HG02763 (cell line): ENCODE data around the gene CLEC1B.
"Not testable (repeated sequence)": the region's sequence is repeated elsewhere in the genome, so short reads cannot be mapped to it uniquely, and the experiment has no call there.

Experiments
- ATAC-seq: cut with Tn5 transposase; IDR thresholded peaks from one replicate; pipeline ENCODE4 v1.9.1; 2021; ENCODE audit warnings: mild to moderate bottlenecking, moderate library complexity; ENCODE audit not compliant: unreplicated experiment

CLEC1B gene

DNA sequence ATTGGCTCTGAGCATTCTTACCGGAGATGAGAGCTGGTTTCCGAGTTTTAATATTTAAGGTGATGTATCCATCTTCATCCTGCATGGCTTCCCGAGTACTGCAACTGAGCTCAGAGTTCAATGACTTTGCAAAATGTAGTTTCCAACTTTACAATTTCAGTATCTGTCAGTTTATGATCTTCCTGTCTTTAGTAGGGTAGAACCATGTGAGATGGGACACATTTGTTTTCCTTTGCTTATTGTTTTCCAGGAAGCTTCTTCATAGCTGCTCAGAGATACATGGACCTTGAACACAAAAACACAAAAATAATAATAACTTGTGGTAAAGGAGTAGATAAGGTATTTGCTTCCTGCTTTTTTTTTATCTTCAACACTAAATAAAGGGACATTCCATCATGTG is at the start of gene CLEC1B:
TSS of gene CLEC1B (minus strand) at position 106 of the 400 bp plus-strand sequence. CDS start at position 85, 21 bp downstream.
- ATAC-seq, result no peak

GRCh38 chr12:10048526-10048925 is 49.6 kb upstream of the CLEC1B start:
- no peak for ATAC-seq

GRCh38 chr12:10042167-10042566 is 43.2 kb upstream of the CLEC1B start:
- no peak for ATAC-seq

- ATAC-seq, result no peak
Measured at GRCh38 chr12:10033783-10034545, 35.0 kb upstream of the CLEC1B start.

DNA sequence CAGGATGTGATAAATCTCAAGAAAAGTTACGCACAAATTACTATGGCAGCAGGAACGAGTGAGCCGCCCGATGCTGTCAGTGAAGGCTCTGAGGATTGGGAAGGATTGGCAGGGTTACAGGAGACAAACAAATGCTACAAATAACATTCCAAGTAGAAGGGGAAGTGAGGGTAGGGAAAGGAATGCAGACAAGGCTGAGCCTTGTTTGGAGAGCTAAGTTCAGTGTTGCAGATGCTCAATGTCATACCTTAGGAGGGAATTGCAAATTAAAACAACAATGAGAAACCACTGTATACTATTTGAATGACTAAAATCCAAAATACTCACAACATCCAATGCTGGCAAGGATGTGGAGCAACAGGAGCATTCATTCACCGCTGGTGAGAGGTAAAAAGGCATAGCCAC is 32.9 kb upstream of the CLEC1B start:
- ATAC-seq, result no peak

DNA sequence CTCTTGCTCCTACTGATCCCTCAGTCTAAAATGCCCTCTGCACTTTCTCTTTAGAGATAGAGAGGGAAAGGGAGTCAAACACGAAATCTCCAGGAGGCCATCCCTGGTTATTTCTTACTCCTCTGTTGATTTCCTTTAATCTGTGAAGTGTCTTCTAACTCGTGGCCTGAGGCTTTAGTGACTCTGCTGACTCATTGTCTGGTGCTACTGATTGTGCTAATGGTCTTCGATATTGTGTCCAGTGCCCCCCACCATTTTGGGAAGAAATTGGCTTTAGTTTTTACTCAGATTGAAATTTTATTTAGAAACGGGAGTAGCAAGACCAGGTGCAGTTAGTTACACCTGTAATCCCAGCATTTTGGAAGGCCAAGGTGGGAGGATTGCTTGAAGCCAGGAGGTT is 32.4 kb upstream of the CLEC1B start:
- no peak for ATAC-seq

GRCh38 chr12:10030446-10030845 is 31.5 kb upstream of the CLEC1B start, which contains the start of gene CLEC9A:
TSS of gene CLEC9A (plus strand) at chr12:10030682. CDS start at chr12:10052688, 22,006 bp downstream.
- no peak for ATAC-seq

DNA sequence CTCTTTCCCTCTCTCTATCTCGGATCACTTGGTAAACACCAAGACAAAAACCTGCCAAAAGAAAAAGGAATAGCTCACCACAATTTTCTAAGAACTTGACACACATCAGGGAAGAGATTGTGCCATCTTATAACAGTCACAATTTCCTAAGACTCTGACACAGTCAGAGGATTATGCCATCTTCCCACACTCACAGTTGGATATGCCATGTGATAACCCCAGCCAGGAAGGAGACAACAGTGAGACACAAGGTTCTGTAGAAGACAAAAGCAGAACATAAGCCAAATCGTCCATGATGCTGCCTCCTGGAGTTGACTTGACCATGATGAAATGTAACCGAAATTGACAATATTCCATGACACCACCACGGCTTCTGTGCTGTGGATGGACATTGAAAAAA is 28.8 kb upstream of the CLEC1B start:
- ATAC-seq, result no peak

DNA sequence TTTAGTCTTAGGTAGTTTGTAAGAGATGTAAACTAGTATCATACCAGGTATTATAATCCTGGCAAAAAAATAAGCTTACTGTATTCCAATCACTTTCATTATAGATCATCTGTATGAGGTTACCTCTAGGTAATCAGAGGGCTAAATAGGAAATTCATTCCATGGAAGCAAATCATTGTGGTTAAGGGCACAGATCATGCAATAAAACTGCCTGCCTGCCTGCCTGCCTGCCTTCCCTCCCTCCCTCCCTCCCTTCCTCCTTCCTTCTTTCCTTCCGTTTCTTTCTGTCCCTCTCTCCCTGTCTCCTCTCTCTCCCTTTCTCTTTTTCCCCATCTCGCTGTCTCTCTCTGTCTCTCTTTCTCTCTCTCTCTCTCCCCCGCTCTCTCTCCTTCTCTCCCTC is 28.4 kb upstream of the CLEC1B start:
- ATAC-seq, result no peak

GRCh38 chr12:10026666-10027065 is 27.7 kb upstream of the CLEC1B start:
- not testable (repeated sequence) for ATAC-seq

- ATAC-seq, result no peak
Measured at GRCh38 chr12:10025236-10025635, 26.3 kb upstream of the CLEC1B start.

GRCh38 chr12:10021342-10021741 is 22.4 kb upstream of the CLEC1B start:
- no peak for ATAC-seq

DNA sequence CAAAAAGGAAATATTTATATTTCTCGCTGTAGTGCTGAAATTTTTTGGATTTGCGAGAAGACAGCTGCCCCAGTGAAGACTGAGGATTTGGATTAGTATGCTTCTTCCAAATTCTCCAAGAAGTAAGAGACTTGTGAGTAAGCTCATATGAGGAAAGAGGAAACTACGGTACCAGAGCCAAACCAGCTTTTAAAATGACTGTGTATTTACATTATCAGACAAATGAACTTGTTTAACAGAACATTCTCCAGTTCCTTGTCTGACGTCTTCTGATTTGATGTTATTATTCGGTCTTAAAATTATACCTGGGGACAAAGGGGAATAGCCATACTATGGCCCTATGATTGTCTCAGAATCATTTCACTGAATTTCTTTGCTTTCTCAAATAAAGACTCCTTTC is 19.5 kb upstream of the CLEC1B start:
- no peak for ATAC-seq

- ATAC-seq, result no peak
Measured at GRCh38 chr12:10016881-10017280, 18.0 kb upstream of the CLEC1B start.

GRCh38 chr12:10015450-10015849 is 16.5 kb upstream of the CLEC1B start:
- ATAC-seq, result no peak

DNA sequence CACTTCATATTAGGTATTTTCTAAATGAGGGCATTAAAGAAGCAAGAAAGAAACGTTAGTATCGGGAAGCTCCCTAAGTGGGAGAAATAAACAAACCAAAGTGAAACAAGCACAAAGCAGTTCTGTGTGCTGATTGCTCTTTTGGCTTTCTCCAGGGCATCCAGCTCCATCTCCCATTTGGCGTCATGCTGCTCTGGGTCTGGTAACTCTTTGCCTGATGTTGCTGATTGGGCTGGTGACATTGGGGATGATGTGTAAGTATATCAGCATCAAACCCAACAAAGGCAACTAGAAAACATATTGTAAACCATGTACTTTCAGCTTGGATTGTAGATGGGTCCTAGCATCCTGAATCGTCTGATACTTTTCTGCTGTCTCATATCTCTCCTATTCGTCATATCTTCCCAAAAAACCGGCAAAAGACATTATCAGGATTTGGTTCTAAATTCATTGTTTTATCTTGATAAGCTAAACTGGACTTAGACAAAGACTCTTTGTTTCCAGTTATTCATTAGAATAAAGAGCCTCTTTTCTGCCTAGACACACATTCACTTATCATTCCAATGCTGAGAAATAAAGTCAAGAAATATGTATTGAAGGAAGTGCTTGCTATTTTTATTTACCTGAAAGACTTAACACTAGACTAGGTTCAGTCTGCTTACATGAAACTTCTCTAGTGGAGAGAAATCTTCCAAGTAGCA is 13.9 kb upstream of the CLEC1B start:
- ATAC-seq, result no peak

DNA sequence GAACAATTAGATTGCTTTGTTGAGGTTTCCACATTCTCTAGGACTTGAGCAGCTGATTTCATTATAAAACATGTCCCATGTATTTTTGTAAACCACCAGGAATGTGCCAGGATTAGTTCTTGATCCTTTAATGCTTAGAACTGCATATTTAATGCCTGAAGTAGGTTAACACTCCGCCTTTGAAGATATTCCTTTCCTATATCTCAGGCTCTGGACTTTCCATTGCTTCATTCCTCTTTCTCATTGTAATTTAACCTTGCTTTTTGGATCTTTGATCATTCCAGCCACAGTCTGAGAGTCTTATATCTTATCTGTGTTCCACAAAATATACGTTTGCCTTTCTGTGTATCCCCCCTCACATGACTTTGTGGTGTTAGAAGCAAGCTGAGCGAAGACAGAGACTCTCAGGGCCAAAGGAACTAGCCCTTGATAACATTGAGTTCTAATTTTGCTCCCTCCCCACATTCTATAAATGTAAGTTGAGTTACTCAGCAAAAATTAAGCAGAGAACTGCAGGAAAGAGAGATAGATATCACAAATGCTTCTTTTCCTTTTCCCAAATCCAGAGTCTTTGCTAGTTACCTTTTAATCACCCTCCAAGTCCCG is 2.4 kb upstream of the CLEC1B start:
- no peak for ATAC-seq

- no peak for ATAC-seq
Measured at GRCh38 chr12:9992296-9992695, 6.6 kb downstream of the CLEC1B start.

DNA sequence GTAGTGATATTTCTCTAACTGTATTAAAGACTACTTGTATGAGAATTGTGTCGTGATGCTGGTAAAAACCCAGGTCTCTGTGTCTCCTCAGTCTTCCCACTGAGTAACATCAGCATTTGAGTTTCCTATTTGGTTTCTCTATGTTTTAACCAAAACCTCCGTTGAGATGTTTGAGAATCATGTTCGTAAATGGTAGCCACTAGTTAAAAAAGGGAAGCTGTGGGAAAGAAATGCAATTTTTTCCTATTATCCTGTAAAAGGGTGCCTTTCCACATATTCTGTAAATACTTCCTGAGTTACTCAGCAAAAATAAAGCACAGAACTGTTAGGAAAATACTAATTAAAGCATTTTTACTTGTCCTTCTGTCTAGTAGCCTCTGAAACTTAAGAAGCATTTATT is 7.0 kb downstream of the CLEC1B start:
- no peak for ATAC-seq

DNA sequence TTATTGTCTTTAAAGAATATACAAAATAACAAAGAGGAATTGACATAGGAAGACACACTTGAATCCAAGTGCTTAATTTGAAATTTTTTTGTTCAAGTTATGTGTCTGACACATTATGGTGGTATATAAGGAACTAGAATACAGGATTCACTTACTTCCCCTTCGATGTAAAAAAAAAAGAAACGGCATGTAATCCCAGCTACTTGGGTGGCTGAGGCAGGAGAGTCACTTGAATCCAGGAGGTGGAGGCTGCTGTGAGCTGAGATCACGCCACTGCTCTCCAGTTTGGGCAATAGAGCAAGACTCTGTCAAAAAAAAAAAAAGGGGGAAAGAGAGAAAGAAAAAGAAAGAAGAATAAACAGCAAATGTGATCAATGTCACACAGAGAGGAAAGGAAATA is 18.8 kb downstream of the CLEC1B start:
- no peak for ATAC-seq

DNA sequence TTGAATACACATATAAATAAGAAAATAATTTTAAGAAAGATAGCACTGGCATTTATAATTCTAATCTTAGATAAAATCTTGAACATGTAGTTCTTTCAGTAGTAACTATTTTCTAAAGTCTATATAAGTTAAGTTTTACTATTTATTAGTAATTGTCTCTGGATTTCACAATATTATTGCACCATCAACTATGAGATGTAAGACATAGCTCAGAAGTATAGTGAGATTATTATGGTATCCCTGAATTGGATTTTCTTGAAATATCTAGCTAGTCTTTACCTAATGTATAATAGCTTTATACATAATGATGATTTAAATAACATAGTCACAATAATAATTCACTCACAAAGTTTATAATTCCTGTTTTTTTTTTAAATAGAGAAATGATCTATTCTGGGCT is 21.0 kb downstream of the CLEC1B start:
- no peak for ATAC-seq

DNA sequence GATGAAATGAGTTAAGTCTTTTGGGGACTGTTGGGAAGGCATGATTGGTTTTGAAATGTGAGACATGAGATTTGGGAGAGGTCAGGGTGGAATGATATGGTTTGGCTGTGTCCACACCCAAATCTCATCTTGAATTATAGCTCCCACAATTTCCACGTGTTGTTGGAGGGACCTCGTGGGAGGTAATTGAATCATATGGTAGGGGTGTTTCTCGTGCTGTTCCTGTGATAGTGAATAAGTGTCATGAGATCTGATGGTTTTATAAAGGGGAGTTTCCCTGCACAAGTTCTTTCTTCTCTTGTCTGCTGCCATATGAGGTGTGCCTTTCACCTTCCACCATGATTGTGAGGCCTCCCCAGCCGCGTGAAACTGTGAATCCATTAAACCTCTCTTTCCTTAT is 22.3 kb downstream of the CLEC1B start:
- ATAC-seq, result not testable (repeated sequence)
